Umbilical cord (tissue), 2 donors: ENCODE data around the gene HERC2. TPM values are rescaled to one million over a fixed set of nuclear protein-coding genes. Genes with fewer than 3 reads are reported as not detected.
"Not testable (repeated sequence)": the region's sequence is repeated elsewhere in the genome, so short reads cannot be mapped to it uniquely, and the experiment has no call there.

Source experiments
- DNase-seq: peaks from one replicate; pipeline ENCODE4 v3.0.0-alpha.2; 2015; ENCODE audit warnings: low spot score
- total RNA-seq: library from RNA; depleted of rRNA; stranded (reverse); fragments of >200 nt; gene quantifications from one replicate; pipeline ENCODE4 v1.2.3, GENCODE V29; 2014; ENCODE audit warnings: low replicate concordance; ENCODE audit not compliant: insufficient read depth

The HERC2 gene
- total RNA-seq, 1 donor from 2014 or later: 43.8 TPM

DNA sequence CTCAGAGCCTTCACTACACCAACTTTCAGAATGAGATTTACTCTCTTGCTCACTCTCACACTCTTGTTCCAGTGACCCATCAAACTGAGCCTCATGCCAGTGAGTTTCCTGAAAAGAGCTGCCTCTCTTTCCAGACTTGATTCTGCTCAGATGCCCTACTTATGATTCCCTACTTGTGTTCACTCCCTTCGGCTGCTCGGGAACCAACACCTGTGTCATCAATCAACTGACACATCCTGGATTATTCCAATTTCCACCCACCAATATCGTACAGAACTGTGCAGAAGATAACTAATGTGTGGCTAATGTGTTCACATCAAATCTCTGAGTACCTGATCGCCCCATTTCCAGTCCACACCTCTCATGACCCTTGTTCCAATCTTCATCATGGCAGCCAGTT lies 100.3 kb downstream of the HERC2 start:
- DNase-seq: not testable (repeated sequence)

GRCh38 chr15:28219116-28219515 lies 102.9 kb downstream of the HERC2 start:
- no peak for DNase-seq

DNA sequence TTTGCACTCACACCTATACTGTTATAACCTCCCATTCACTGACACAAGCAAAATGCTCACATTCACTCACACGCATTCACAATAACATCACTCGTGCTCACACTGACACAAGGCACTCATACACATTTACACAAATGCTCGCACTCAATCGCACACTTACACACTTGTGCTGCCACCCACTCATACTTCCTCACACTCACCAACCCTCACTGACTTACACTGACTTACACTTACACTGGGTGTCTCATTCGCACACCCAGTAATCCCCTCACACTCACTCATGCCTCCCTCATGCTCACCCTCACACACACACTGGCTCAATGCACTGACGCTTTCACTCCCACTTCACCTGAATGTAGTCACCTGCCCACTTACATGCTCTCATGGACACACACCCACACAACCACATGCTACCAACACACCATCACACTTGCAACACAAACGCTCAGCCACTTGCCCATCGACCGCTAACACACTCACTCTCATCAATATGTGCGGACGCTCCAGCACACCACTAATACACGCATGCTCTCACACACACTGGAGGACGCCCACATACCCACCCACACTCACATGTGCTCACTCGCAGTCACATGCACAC lies 104.9 kb downstream of the HERC2 start:
- not testable (repeated sequence) for DNase-seq

- not testable (repeated sequence) for DNase-seq
These were observed 106.5 kb downstream of the HERC2 start for GRCh38 chr15:28215521-28215920.

- not testable (repeated sequence) for DNase-seq
These were observed 107.8 kb downstream of the HERC2 start for GRCh38 chr15:28214006-28214790.

DNA sequence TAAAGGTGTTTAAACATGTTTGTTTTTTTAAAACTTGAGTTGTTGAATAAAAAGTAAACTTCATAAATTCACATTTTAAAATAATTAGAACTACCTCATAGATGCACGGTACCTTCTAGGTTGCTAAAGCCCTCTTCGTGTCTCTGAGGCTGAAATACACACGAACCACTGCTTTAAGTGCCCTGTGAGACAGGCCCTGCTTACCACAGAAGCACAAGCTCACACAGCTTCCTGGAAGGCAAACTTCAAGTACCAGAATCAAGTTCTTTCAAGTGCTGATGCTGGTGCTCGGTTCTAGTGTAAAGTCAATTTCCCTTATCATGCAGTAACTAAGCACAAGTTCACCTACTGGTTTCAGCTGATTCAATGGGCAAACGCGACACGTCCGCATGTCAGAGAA lies 108.6 kb downstream of the HERC2 start:
- not testable (repeated sequence) for DNase-seq

GRCh38 chr15:28208583-28208982 lies 113.4 kb downstream of the HERC2 start:
- DNase-seq: no peak

DNA sequence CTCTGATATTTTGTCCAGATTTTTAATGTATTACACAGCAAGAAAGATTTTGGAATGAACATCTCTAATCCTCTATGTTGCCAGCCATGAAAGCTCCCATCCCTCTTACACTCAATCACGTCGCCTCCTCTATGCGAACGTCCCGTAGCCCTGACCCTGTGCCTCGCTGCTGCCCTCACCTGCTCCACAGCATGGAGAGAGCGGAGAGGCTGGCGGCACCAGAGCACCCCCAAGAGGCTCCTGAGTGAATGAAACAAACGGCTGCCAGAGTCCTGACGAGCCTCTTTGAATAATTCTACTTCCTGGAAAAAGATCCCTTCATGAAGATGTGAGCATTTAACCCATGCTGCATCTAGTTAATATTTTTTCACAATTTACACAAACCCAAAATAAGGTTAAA lies 116.3 kb downstream of the HERC2 start:
- not testable (repeated sequence) for DNase-seq

DNA sequence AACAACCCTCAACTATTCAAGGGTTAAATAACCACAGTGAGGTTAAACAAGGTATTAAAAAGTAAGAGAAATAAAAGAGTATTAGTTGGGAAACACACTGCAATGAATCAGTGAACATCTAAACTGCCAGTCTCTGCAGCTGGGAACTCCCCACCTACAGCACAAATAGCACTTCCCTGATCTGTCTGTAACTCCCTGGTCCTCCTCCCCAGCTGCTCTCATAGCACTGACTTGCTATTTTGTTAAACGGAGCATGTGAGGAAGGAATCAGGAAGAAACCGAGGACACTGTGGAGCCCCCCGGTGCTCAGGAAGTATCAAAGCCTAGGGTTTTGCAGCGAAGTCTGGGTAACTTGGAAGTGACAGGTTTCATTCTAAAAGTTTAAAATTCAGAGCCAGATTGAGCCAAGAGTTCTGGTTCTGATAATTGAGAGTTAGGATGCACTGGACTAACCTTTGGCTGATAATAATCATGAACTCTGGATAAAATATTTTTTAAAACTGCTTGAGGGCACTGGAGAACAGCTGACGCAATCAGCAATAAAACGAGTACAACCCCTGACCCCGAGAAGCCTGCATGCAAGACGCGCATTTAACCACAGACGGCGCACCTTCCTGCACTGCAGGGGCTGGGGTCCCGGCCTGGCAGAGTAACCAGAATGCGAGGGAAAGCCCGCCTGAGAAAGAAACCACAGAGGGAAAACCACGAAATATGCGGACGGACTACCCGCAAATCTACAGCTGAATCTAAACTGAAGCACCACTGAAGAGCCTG lies 118.7 kb downstream of the HERC2 start:
- DNase-seq: not testable (repeated sequence)

DNA sequence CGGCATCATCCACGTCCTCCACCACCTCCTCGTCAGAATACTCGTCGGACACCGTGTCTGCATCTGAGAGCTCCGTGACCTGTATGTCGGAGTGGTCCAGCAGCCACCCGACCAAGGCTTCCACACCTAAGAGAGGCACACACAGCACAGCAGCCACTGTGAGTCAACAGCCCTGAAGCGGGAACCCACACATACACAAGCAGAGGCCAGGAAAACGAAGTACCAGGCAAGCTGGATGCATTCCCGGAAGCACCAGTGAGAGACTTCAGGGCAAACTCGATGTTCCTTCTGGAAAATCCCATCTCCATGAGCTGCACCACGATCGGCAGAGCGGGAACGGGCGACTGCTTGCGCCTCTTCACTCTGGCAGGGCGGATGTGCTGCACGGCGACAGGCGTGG lies 119.9 kb downstream of the HERC2 start:
- DNase-seq: not testable (repeated sequence)

DNA sequence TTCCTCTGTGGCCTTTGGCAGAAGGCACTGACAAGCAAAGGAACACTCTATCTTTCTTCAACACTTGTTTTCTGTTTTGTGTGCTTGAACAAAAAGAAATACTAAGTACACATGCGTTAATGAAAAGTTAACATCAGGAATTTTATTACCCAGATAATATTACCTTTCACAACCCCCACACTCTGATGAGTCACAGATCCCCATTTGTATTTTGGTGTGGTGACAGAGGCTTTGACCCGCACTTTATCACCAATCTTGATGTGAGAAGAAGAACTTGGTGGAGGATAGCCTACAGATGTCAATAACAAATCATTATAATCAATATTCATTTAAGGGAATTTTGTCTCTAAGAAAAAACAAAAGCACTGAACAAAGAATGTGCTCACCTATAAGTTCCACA lies 123.8 kb downstream of the HERC2 start:
- DNase-seq: not testable (repeated sequence)

DNA sequence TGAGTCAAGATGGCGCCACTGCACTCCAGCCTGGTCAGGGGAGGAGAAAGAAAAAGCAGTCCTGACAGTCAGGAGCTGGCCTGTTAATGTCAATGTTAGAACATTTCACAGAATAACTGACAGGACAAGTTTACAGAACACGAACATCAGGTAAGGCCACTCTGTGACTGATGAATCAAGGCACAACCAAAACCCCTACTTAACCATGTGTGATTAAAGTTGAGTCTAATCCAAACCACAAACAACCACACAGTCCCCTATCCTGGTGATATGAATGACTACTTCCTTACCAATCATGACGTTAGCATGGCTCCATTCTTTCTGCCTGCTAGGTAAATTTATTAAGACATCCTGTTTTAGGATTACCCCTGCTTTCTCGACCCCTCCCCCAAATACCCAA lies 124.3 kb downstream of the HERC2 start:
- DNase-seq: not testable (repeated sequence)

DNA sequence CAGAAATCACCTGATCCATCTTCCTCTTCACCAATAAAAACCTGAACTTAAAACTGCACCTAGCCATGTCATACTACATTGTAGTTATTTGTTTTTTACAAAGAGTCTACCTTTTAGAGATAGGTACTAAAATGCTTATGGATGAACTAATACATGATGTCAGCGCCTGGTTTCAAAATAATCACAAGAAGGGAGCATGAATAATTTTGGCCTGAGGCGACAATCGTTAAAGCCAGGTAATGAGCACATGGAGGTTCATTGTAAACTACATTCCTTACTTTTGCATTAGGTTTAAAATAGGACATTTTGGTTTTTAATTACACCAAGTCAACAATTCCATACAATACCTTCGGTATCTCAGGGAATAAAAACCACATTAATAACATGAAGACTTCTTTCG lies 125.4 kb downstream of the HERC2 start:
- DNase-seq: not testable (repeated sequence)

DNA sequence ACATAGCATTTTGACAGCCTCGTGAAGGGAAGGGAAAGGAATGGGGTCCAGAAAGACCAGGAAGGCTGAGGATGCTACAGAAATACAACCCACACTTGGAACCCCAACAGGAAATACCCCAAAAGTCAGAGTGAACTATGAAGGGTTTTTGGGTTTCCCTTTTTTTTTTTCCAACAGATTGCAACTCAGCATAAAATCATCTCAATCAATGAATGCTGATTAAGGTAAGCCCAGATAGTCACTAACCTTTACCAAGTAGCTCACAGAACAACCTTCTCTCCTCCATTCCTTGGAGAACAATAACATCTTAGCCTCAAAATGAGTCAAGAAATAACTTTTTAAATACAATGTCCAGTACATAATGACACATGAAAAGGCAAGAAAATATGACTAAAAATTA lies 129.2 kb downstream of the HERC2 start:
- no peak for DNase-seq

DNA sequence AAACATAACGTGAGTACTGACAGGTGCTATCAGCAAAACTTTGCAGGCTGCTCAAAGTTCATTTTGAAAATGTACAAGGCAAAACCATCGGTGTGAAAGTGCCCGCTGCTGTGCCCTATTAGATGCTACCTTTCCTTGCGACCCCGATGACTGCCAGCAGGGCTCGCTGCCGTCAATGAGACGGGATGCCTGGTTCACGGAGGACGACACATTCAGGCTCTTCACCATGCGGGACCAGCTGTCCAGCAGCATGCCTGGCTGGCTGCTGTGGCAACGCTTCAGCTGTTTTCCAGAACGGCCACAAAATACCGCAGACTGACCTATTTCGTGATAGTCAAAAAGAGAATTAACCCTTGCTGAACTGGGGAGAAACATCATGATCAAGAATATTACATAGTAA lies 130.1 kb downstream of the HERC2 start:
- DNase-seq: peak; percentile 10

GRCh38 chr15:28190391-28191174 lies 131.4 kb downstream of the HERC2 start:
- no peak for DNase-seq

GRCh38 chr15:28185148-28185895 lies 136.7 kb downstream of the HERC2 start:
- no peak for DNase-seq

- no peak for DNase-seq
These were observed 137.8 kb downstream of the HERC2 start for GRCh38 chr15:28184166-28184565.

DNA sequence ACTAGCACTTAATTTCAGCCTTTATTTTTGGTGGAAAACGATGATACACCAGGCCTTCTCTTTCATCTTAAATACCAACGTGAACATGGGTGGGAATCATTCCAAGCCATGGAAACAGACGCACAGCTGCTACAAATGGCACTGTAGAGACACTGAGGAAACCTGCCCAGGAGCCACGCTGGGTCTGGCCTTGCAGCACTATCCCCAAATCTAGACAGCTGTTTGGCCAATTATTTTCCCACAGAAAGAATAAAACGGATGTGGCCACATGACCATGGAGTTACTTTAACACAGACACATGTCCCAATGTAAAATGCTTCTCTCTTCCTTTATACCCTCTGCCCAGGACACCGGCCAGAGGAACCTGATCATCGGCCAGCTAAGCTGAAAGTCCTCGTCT lies 139.2 kb downstream of the HERC2 start:
- no peak for DNase-seq

- DNase-seq: no peak
These were observed 139.8 kb downstream of the HERC2 start for GRCh38 chr15:28182216-28182615.

- no peak for DNase-seq
These were observed 140.6 kb downstream of the HERC2 start for GRCh38 chr15:28181366-28181765.
